Panc1 (cell line): ENCODE results near the gene MAEA. TPM values are rescaled to one million over a fixed set of nuclear protein-coding genes. Genes with fewer than 3 reads are reported as not detected.

Experiments used
- ATAC-seq: fragments of 200-7000 bp; cut with Tn5 transposase; 2 replicates; pipeline ENCODE4 v1.9.1; 2020; ENCODE audit warnings: mild to moderate bottlenecking, moderate library complexity
- BruUV-seq: library from RNA; stranded (reverse); fragments of 400-500 nt; replicated peaks from 2 replicates; lab custom pipeline; 2021; lab: Mats Ljungman, UMichigan
- CTCF ChIA-PET: fragments of 300-600 bp; sonication (Branson Sonifier 250); formaldehyde crosslinking; loops from one replicate; lab custom pipeline; 2022; ENCODE audit warnings: antibody characterized with exemption; lab: Charles Lee
- POLR2A ChIA-PET: fragments of 300-600 bp; sonication (Branson Sonifier 250); formaldehyde crosslinking; loops from one replicate; lab custom pipeline; 2022; ENCODE audit warnings: antibody characterized with exemption; lab: Charles Lee
- DNase-seq: peaks from one replicate; pipeline ENCODE4 v3.0.0-alpha.2; 2010; ENCODE audit warnings: low read depth, low spot score
- H3K27ac ChIP-seq: 2 replicates; pipeline ENCODE4 v1.5.1; 2011; ENCODE audit warnings: mild to moderate bottlenecking, low read length, inconsistent platforms
- H3K27me3 ChIP-seq: fragments of 200-500 bp; sonication (Bioruptor generic); 2 replicates; pipeline ENCODE4 v1.6.0; 2014; ENCODE audit warnings: low read length, inconsistent platforms; ENCODE audit not compliant: control insufficient read depth, insufficient read depth
- H3K36me3 ChIP-seq: fragments of 200-500 bp; sonication (Bioruptor generic); 2 replicates; pipeline ENCODE4 v1.5.1; 2014; ENCODE audit warnings: inconsistent platforms, mild to moderate bottlenecking, low read length, moderate library complexity; ENCODE audit not compliant: control insufficient read depth, insufficient read depth
- H3K4me1 ChIP-seq: 2 replicates; pipeline ENCODE4 v1.5.1; 2011; ENCODE audit warnings: inconsistent platforms, mild to moderate bottlenecking, low read length, moderate library complexity; ENCODE audit not compliant: control insufficient read depth, insufficient read depth
- H3K4me3 ChIP-seq, 2 experiments: 2 replicates each; pipeline ENCODE4 v1.5.1; 2011 to 2012; ENCODE audit warnings: low read depth in 2 of 2, low read length in 2 of 2, mild to moderate bottlenecking in 2 of 2, inconsistent platforms in 1 of 2, moderate library complexity in 1 of 2
- H3K9me3 ChIP-seq: fragments of 200-500 bp; sonication (Bioruptor generic); 2 replicates; pipeline ENCODE4 v1.5.1; 2014; ENCODE audit warnings: low read depth, mild to moderate bottlenecking, inconsistent platforms, low read length, moderate library complexity; ENCODE audit not compliant: control insufficient read depth, insufficient read depth
- POLR2AphosphoS5 ChIP-seq: IDR thresholded peaks from 2 replicates; pipeline ENCODE4 v1.6.1; 2012; ENCODE audit warnings: mild to moderate bottlenecking, low read depth, low read length, moderate library complexity
- SIN3A ChIP-seq: IDR thresholded peaks from 2 replicates; pipeline ENCODE4 v1.6.1; 2012; ENCODE audit warnings: low read depth, mild to moderate bottlenecking, low read length, moderate library complexity, borderline replicate concordance; ENCODE audit not compliant: insufficient read depth
- TCF7L2 ChIP-seq: IDR thresholded peaks from 2 replicates; pipeline ENCODE4 v1.6.1; 2011; ENCODE audit warnings: mild to moderate bottlenecking, low read depth, low read length, inconsistent platforms
- in situ Hi-C: cut with HindIII; loops from 2 replicates; pipeline ENCODE4 v1.10.0; 2016; ENCODE audit warnings: low sequenced_read_pairs, low pct_unique_long_range_greater_than_20kb
- intact Hi-C: fragments of 100-400 bp; cut with micrococcal nuclease; formaldehyde crosslinking; loops from one replicate; pipeline ENCODE4 v1.10.0; 2022; ENCODE audit not compliant: unreplicated experiment
- total RNA-seq: library from RNA; stranded (reverse); gene quantifications from one replicate; pipeline ENCODE4 v1.2.1, GENCODE V29; 2021; ENCODE audit not compliant: unreplicated experiment
- TF ChIP-seq, protein P1 (sequence below), 2 experiments: IDR thresholded peaks; 2 replicates each; pipeline ENCODE4 v1.6.1; 2011 to 2012; ENCODE audit warnings: low read depth in 2 of 2, control low read depth in 1 of 2, low read length in 1 of 2, mild to moderate bottlenecking in 1 of 2, moderate library complexity in 1 of 2; ENCODE audit not compliant: insufficient read depth in 1 of 2
- TF ChIP-seq, protein P2 (sequence below): fragments of 450-650 bp; IDR thresholded peaks from 2 replicates; pipeline ENCODE4 v1.5.1; 2017; ENCODE audit warnings: mild to moderate bottlenecking

The MAEA gene
- total RNA-seq, 1 experiment from 2014 or later, result 62.3 TPM

DNA sequence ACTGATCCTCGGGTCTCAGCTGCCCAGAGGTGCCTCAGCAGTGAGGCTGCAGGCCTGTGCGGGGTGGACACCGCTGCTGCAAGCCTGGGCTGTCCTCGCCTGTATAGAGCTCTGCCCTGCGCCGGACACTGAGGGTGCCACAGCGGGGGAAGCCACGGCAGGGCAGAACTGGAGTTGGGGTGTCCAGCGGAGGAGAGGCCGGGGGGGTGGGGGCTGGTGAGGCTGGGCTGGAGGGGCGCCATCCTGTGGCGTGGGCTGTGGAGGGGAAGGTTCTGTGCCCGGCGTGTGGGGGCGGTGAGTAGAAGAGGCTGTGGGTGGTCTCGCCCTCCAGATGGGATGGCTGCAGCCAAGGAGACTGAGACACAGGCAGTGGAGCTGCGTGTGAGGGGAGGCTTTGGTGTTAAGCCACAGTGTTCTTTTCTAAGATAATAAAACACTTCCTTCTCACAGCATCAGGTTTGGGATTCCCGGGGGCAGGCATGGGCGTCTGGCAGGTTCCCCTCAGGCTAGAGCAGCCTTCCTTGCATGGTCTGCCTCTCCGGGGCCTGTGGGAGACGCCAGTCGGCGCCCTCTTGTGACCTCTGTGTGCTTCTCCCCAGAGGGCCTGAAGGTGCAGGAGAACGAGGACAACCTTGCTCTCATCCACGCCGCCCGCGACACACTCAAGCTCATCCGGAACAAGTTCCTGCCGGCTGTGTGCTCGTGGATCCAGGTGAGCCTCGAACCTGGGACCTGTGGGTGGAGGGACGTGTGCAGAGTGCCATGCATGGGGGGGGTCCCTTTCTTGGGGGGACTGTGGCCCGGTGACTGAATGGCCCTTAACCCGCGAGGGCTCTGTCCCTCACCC lies 64.7 kb downstream of the MAEA start:
- in situ Hi-C loops (no loop called here), intact Hi-C loops (no loop called here)
- DNase-seq (no peak), ATAC-seq (no peak)
- POLR2A ChIA-PET, result no interaction called here
- CTCF ChIA-PET, result interaction anchor here (0.5 kb wide), 1 partner anchor 131 kb away, joined by 7 read pairs; no protein-coding TSS in a partner anchor
- Histone ChIP-seq H3K4me1 (no peaks in the 10 kb centered on the region), H3K36me3 (no peaks in the 10 kb centered on the region), H3K9me3 (no peaks in the 10 kb centered on the region), H3K27me3 (no peaks in the 10 kb centered on the region), H3K27ac (no peak overlapping the region), H3K4me3 (no peak overlapping the region)
- BruUV-seq, result no TSS peak
- TF ChIP-seq POLR2AphosphoS5 (no peak), SIN3A (no peak)

DNA sequence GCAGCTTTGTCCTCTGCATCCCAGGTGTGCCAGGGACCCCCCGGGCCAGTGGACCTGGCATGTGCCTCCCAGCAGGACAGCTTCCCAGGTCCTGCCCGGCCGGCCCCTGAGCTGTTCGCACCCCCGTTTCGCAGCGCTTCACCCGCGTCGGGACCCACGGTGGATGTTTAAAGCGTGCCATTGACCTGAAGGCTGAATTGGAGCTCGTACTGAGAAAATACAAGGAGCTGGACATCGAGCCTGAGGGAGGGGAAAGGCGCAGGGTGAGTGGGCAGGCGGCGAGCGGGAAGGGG lies 65.2 kb downstream of the MAEA start:
- no peaks in the 10 kb centered on the region for H3K9me3 ChIP-seq
- H3K27ac ChIP-seq, result no peak overlapping the region
- TF ChIP-seq, protein P1, sequence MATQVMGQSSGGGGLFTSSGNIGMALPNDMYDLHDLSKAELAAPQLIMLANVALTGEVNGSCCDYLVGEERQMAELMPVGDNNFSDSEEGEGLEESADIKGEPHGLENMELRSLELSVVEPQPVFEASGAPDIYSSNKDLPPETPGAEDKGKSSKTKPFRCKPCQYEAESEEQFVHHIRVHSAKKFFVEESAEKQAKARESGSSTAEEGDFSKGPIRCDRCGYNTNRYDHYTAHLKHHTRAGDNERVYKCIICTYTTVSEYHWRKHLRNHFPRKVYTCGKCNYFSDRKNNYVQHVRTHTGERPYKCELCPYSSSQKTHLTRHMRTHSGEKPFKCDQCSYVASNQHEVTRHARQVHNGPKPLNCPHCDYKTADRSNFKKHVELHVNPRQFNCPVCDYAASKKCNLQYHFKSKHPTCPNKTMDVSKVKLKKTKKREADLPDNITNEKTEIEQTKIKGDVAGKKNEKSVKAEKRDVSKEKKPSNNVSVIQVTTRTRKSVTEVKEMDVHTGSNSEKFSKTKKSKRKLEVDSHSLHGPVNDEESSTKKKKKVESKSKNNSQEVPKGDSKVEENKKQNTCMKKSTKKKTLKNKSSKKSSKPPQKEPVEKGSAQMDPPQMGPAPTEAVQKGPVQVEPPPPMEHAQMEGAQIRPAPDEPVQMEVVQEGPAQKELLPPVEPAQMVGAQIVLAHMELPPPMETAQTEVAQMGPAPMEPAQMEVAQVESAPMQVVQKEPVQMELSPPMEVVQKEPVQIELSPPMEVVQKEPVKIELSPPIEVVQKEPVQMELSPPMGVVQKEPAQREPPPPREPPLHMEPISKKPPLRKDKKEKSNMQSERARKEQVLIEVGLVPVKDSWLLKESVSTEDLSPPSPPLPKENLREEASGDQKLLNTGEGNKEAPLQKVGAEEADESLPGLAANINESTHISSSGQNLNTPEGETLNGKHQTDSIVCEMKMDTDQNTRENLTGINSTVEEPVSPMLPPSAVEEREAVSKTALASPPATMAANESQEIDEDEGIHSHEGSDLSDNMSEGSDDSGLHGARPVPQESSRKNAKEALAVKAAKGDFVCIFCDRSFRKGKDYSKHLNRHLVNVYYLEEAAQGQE (IDR thresholded peaks at IDR 0.05; ENCODE audit: insufficient read depth in 1 of 2, low read depth in 2 of 2, low read length in 1 of 2), result no peak
- TF ChIP-seq POLR2AphosphoS5, result no peak
- TF ChIP-seq SIN3A, result no peak
- no peak for TF ChIP-seq TCF7L2
- TF ChIP-seq, protein P2, sequence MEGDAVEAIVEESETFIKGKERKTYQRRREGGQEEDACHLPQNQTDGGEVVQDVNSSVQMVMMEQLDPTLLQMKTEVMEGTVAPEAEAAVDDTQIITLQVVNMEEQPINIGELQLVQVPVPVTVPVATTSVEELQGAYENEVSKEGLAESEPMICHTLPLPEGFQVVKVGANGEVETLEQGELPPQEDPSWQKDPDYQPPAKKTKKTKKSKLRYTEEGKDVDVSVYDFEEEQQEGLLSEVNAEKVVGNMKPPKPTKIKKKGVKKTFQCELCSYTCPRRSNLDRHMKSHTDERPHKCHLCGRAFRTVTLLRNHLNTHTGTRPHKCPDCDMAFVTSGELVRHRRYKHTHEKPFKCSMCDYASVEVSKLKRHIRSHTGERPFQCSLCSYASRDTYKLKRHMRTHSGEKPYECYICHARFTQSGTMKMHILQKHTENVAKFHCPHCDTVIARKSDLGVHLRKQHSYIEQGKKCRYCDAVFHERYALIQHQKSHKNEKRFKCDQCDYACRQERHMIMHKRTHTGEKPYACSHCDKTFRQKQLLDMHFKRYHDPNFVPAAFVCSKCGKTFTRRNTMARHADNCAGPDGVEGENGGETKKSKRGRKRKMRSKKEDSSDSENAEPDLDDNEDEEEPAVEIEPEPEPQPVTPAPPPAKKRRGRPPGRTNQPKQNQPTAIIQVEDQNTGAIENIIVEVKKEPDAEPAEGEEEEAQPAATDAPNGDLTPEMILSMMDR, result no peak
- no peaks in the 10 kb centered on the region for H3K36me3 ChIP-seq
- no peak overlapping the region for H3K4me3 ChIP-seq
- ChIA-PET CTCF (interaction anchor here (0.6 to 1.2 kb wide), 2 partner anchors 31 to 275 kb away, joined by 3 to 5 read pairs; no protein-coding TSS in a partner anchor), POLR2A (no interaction called here)
- ATAC-seq, result no peak
- H3K27me3 ChIP-seq, result no peaks in the 10 kb centered on the region
- in situ Hi-C loops (no loop called here), intact Hi-C loops (loop anchor here (5.0 kb wide), 2 partner anchors 157 to 272 kb away; no protein-coding TSS in a partner anchor)
- BruUV-seq, result no TSS peak
- DNase-seq, result no peak
- H3K4me1 ChIP-seq, result no peaks in the 10 kb centered on the region

DNA sequence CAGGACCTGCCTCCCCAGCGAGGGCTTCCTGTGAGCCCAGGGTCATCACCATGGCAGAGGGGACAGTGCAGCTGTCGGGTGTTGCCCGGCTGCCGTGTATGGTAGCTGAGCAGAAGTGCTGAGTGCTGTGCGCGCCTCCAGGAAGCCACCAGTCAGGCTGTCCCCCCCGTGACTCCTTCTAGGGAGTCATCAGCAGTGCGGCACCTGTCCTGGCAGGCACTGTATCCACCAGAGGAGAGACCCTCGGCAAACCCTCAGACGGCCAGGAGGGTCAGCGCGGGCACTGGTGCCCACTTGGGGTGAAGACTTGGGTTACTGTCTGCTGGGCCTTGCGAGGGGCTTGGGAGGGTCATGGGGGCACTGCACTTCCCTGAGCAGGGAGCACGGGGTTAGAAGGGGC lies 65.7 kb downstream of the MAEA start:
- intact Hi-C loops, result loop anchor here (5.0 kb wide), 2 partner anchors 157 to 272 kb away; no protein-coding TSS in a partner anchor
- ChIA-PET CTCF (interaction anchor here (0.6 to 1.2 kb wide), 2 partner anchors 31 to 274 kb away, joined by 3 to 5 read pairs; no protein-coding TSS in a partner anchor), POLR2A (no interaction called here)
- TF ChIP-seq SIN3A (no peak), POLR2AphosphoS5 (no peak), TCF7L2 (no peak)
- TF ChIP-seq, protein P1 (IDR thresholded peaks at IDR 0.05; ENCODE audit: insufficient read depth in 1 of 2, low read depth in 2 of 2, low read length in 1 of 2), result no peak
- TF ChIP-seq, protein P2, result no peak
- no peaks in the 10 kb centered on the region for H3K9me3 ChIP-seq
- BruUV-seq, result no TSS peak
- H3K4me3 ChIP-seq, result no peak overlapping the region
- DNase-seq, result no peak
- no peak overlapping the region for H3K27ac ChIP-seq
- no peaks in the 10 kb centered on the region for H3K36me3 ChIP-seq
- no peaks in the 10 kb centered on the region for H3K27me3 ChIP-seq
- in situ Hi-C loops, result no loop called here
- H3K4me1 ChIP-seq, result no peaks in the 10 kb centered on the region
- ATAC-seq, result no peak
